H1 (cell line): ENCODE data around the gene NKTR. TPM values are rescaled to one million over a fixed set of nuclear protein-coding genes. Genes with fewer than 3 reads are reported as not detected.

ENCODE experiments used
- CTCF ChIA-PET: fragments of 300-600 bp; sonication (Branson Sonifier 250); formaldehyde crosslinking; loops from one replicate; lab custom pipeline; 2021; ENCODE audit not compliant: partially characterized antibody; lab: Charles Lee
- POLR2A ChIA-PET: fragments of 300-600 bp; sonication (Branson Sonifier 250); formaldehyde crosslinking; loops from one replicate; lab custom pipeline; 2021; ENCODE audit warnings: inconsistent platforms; ENCODE audit not compliant: partially characterized antibody; lab: Charles Lee
- DNase-seq, 2 experiments: peaks; one replicate each; pipeline versions ENCODE4 v3.0.0 to v3.0.0-alpha.2; 2010 to 2022; ENCODE audit warnings: low spot score in 2 of 2, low read depth in 1 of 2, mixed read lengths in 1 of 2
- FAIRE-seq: peaks from 2 replicates; lab custom pipeline; 2011; peaks lifted over from hg19 to GRCh38; lab: Jason Lieb, UNC
- H2AFZ ChIP-seq: 2 replicates; pipeline ENCODE4 v1.8.1; 2012; ENCODE audit warnings: low read length, inconsistent platforms
- H2AK5ac ChIP-seq: 2 replicates; pipeline ENCODE4 v1.6.1; 2013; ENCODE audit warnings: low read depth, low read length
- H2BK120ac ChIP-seq: replicated peaks from 2 replicates; pipeline ENCODE3; 2013; ENCODE audit warnings: low read depth, low read length, inconsistent platforms
- H2BK12ac ChIP-seq: 2 replicates; pipeline ENCODE4 v1.6.1; 2013; ENCODE audit warnings: low read depth, low read length
- H2BK15ac ChIP-seq: 2 replicates; pipeline ENCODE4 v1.6.1; 2013; ENCODE audit warnings: low read length
- H2BK20ac ChIP-seq: 2 replicates; pipeline ENCODE4 v1.6.1; 2013; ENCODE audit warnings: low read length
- H2BK5ac ChIP-seq: 2 replicates; pipeline ENCODE4 v1.6.1; 2013; ENCODE audit warnings: low read depth, low read length
- H3K14ac ChIP-seq: 2 replicates; pipeline ENCODE4 v1.6.1; 2013; ENCODE audit warnings: inconsistent platforms; ENCODE audit not compliant: insufficient read length
- H3K18ac ChIP-seq: 2 replicates; pipeline ENCODE4 v1.6.1; 2013; ENCODE audit warnings: low read length; ENCODE audit errors: extremely low read depth
- H3K23ac ChIP-seq: 2 replicates; pipeline ENCODE4 v1.6.1; 2013; ENCODE audit warnings: inconsistent platforms; ENCODE audit not compliant: insufficient read length
- H3K23me2 ChIP-seq: 2 replicates; pipeline ENCODE4 v1.6.1; 2013; ENCODE audit warnings: low read depth, low read length
- H3K27ac ChIP-seq: 2 replicates; pipeline ENCODE4 v1.6.1; 2011; ENCODE audit warnings: low read depth, low read length, inconsistent platforms
- H3K27me3 ChIP-seq, 4 experiments: replicated peaks in 1 of 4; 1 replicate in 1 of 4; 2 replicates in 3 of 4; pipeline versions ENCODE4 v1.6.1 to v1.8.1; 2011 to 2013; ENCODE audit warnings: low read length in 3 of 4, mild to moderate bottlenecking in 3 of 4, inconsistent platforms in 2 of 4, mixed read lengths in 2 of 4, moderate library complexity in 1 of 4; ENCODE audit not compliant: control insufficient read depth in 3 of 4, insufficient read depth in 3 of 4; ENCODE audit errors: extremely low read depth in 1 of 4
- H3K36me3 ChIP-seq, 4 experiments: 2 replicates each; pipeline versions ENCODE4 v1.6.1 to v1.8.1; 2011 to 2013; ENCODE audit warnings: mild to moderate bottlenecking in 4 of 4, low read length in 3 of 4, moderate library complexity in 2 of 4, control low read depth in 1 of 4, inconsistent platforms in 1 of 4; ENCODE audit not compliant: insufficient read depth in 4 of 4, control insufficient read depth in 2 of 4
- H3K4ac ChIP-seq: replicated peaks from 2 replicates; pipeline ENCODE3; 2013; ENCODE audit warnings: low read length, low read depth, mixed read lengths, inconsistent platforms; ENCODE audit not compliant: insufficient read length
- H3K4me1 ChIP-seq, 4 experiments: replicated peaks in 1 of 4; 1 replicate in 1 of 4; 2 replicates in 3 of 4; pipeline versions ENCODE4 v1.6.1 to v1.8.1; 2011 to 2013; ENCODE audit warnings: low read length in 3 of 4, inconsistent platforms in 2 of 4, mixed read lengths in 1 of 4; ENCODE audit not compliant: insufficient read depth in 4 of 4, control insufficient read depth in 3 of 4
- H3K4me2 ChIP-seq, 2 experiments: 2 replicates each; pipeline versions ENCODE4 v1.6.1 to v1.8.1; 2011 to 2013; ENCODE audit warnings: low read depth in 2 of 2, low read length in 2 of 2, control low read depth in 1 of 2, inconsistent platforms in 1 of 2, mild to moderate bottlenecking in 1 of 2; ENCODE audit not compliant: insufficient read depth in 1 of 2
- H3K4me3 ChIP-seq, 4 experiments: fragments of 200-600, 300-600 bp in 1 of 4; sonication (generic), shearing (Covaris generic), sonication (Bioruptor Twin) in 1 of 4; 2 replicates each; pipeline versions ENCODE4 v1.5.1 to v1.8.1; 2011 to 2016; ENCODE audit warnings: low read length in 4 of 4, low read depth in 3 of 4, control low read depth in 2 of 4, inconsistent platforms in 2 of 4, mild to moderate bottlenecking in 2 of 4, mixed read lengths in 1 of 4, moderate library complexity in 1 of 4; ENCODE audit not compliant: insufficient read depth in 2 of 4; ENCODE audit errors: extremely low read depth in 1 of 4
- H3K56ac ChIP-seq: replicated peaks from 2 replicates; pipeline ENCODE3; 2013; ENCODE audit warnings: low read depth, mild to moderate bottlenecking, mixed read lengths, low read length, inconsistent platforms; ENCODE audit not compliant: insufficient read length
- H3K79me1 ChIP-seq: 2 replicates; pipeline ENCODE4 v1.6.1; 2013; ENCODE audit warnings: low read depth, low read length, control low read depth
- H3K79me2 ChIP-seq, 2 experiments: 2 replicates each; pipeline versions ENCODE4 v1.6.1 to v1.8.1; 2012 to 2013; ENCODE audit warnings: low read length in 2 of 2, mild to moderate bottlenecking in 2 of 2, inconsistent platforms in 1 of 2; ENCODE audit not compliant: insufficient read depth in 2 of 2, control insufficient read depth in 1 of 2
- H3K9ac ChIP-seq, 4 experiments: replicated peaks in 1 of 4; 1 replicate in 1 of 4; 2 replicates in 3 of 4; pipeline versions ENCODE4 v1.6.1 to v1.8.1; 2011 to 2013; ENCODE audit warnings: low read depth in 3 of 4, low read length in 3 of 4, control low read depth in 2 of 4, mild to moderate bottlenecking in 2 of 4, moderate library complexity in 2 of 4, inconsistent platforms in 1 of 4; ENCODE audit errors: extremely low read depth in 1 of 4
- H3K9me3 ChIP-seq, 2 experiments: 2 replicates each; pipeline versions ENCODE4 v1.6.1 to v1.8.1; 2012 to 2013; ENCODE audit warnings: mild to moderate bottlenecking in 2 of 2, moderate library complexity in 2 of 2, control low read depth in 1 of 2, inconsistent platforms in 1 of 2, low read depth in 1 of 2, low read length in 1 of 2, mixed read lengths in 1 of 2; ENCODE audit not compliant: insufficient read depth in 2 of 2
- H4K20me1 ChIP-seq, 2 experiments: replicated peaks in 1 of 2; 2 replicates each; pipeline versions ENCODE3 to v1.8.1; 2011 to 2013; ENCODE audit warnings: inconsistent platforms in 2 of 2, low read length in 2 of 2, mild to moderate bottlenecking in 1 of 2; ENCODE audit not compliant: insufficient read depth in 2 of 2, control insufficient read depth in 1 of 2
- H4K5ac ChIP-seq: 2 replicates; pipeline ENCODE4 v1.6.1; 2013; ENCODE audit warnings: low read length, low read depth, mixed read lengths, inconsistent platforms; ENCODE audit not compliant: insufficient read length
- H4K8ac ChIP-seq: 2 replicates; pipeline ENCODE4 v1.8.0; 2013; ENCODE audit warnings: mild to moderate bottlenecking, moderate library complexity, low read length, inconsistent platforms; ENCODE audit not compliant: insufficient read depth; ENCODE audit errors: extremely low read depth
- H4K91ac ChIP-seq: replicated peaks from 2 replicates; pipeline ENCODE3; 2013; ENCODE audit warnings: low read length, mixed read lengths, inconsistent platforms; ENCODE audit not compliant: insufficient read length
- CBX8 ChIP-seq: fragments of 300-800, 300-1000 bp; sonication (generic); IDR thresholded peaks from 2 replicates; pipeline ENCODE4 v1.7.1; 2016; ENCODE audit warnings: low read depth, low read length, borderline replicate concordance
- CEBPB ChIP-seq: IDR thresholded peaks from 2 replicates; pipeline ENCODE4 v1.6.1; 2012; ENCODE audit warnings: low read depth, low read length
- POLR2A ChIP-seq, 2 experiments: IDR thresholded peaks; 1 replicate in 1 of 2; 2 replicates in 1 of 2; pipeline ENCODE4 v1.6.1; 2011; ENCODE audit warnings: low read depth in 2 of 2, low read length in 2 of 2, mild to moderate bottlenecking in 2 of 2; ENCODE audit errors: control extremely low read depth in 1 of 2
- RAD21 ChIP-seq, 2 experiments: IDR thresholded peaks in 1 of 2; conservative IDR thresholded peaks in 1 of 2; 2 replicates each; pipeline ENCODE4 v1.6.1; 2011; ENCODE audit warnings: low read depth in 2 of 2, low read length in 2 of 2, improper control_type of control experiment in 1 of 2, inconsistent platforms in 1 of 2, mild to moderate bottlenecking in 1 of 2, moderate library complexity in 1 of 2
- TAF1 ChIP-seq: IDR thresholded peaks from 2 replicates; pipeline ENCODE4 v1.6.1; 2011; ENCODE audit warnings: mild to moderate bottlenecking, low read depth, low read length
- WGBS, 2 experiments: shearing (Covaris generic) in 1 of 2; methylation state at CpG; one replicate each; pipeline versions ENCODE4 v1.1.6 to v1.1.7; 2013 to 2015; ENCODE audit warnings: low lambda C conversion rate in 2 of 2, mixed read lengths in 2 of 2, inconsistent platforms in 1 of 2, low coverage in 1 of 2, missing lambda C conversion rate in 1 of 2; ENCODE audit not compliant: insufficient replicate concordance in 2 of 2, insufficient coverage in 1 of 2, insufficient read length in 1 of 2; ENCODE audit errors: extremely low coverage in 1 of 2, missing lambda C conversion rate in 1 of 2; 5-methylcytosine and 5-hydroxymethylcytosine counted together
- polyA plus RNA-seq, 7 experiments: library from polyadenylated mRNA; depleted of rRNA in 3 of 7; stranded (reverse) in 5 of 7; unstranded in 2 of 7; fragments of >200 nt in 5 of 7; fragments of 200-250 nt in 2 of 7; gene quantifications; 1 replicate in 5 of 7; 2 replicates in 1 of 7; 4 replicates in 1 of 7; pipeline versions ENCODE4 v1.2.1 to v1.2.3, GENCODE V29; 2011 to 2013; ENCODE audit warnings: missing spikeins in 2 of 7, mixed read lengths in 2 of 7
- total RNA-seq: library from RNA; stranded (reverse); fragmentation: NEBNext Ultra II Directional; extraction: Animal tissue kit (Norgen Biotek cat#: 25700); gene quantifications from 2 replicates; pipeline ENCODE4 v1.2.1, GENCODE V29; 2021

Gene NKTR
- total and polyA plus RNA-seq, 2 of the 8 experiments (the other 6 are each of a cell fraction or from before 2014, with no cell fraction given) = 24.1 to 62.2 TPM

GRCh38 chr3:42696356-42697288, 96.1 kb downstream of the NKTR start:
- Histone ChIP-seq H4K20me1 (no peaks in the 10 kb centered on the region), H3K9ac (no peak overlapping the region), H3K27me3 (0 out of 7 replicates have a peak, but pooled peaks cover 0 to 2% (median 0%) of the 10 kb centered on the region in 4 experiments), H3K79me1 (no peaks in the 10 kb centered on the region), H4K8ac (no peak overlapping the region), H2BK15ac (no peak overlapping the region), H3K9me3 (no peaks in the 10 kb centered on the region), H2BK12ac (no peak overlapping the region), H2AK5ac (no peak overlapping the region), H3K18ac (no peak overlapping the region), H3K4me3 (no peak overlapping the region), H3K4ac (no peak overlapping the region), H3K23ac (no peak overlapping the region), H2AFZ (no peak overlapping the region), H3K14ac (no peak overlapping the region), H3K4me1 (peaks cover 0 to 4% (median 0%) of the 10 kb centered on the region in 4 experiments; a peak in 2 of 7 replicates), H2BK120ac (no peak overlapping the region), H3K36me3 (no peaks in the 10 kb centered on the region), H2BK5ac (no peak overlapping the region), H3K27ac (no peak overlapping the region), H3K79me2 (no peaks in the 10 kb centered on the region), H4K91ac (no peak overlapping the region), H3K23me2 (peaks cover 2% of the 10 kb centered on the region; the same call in 1 of the 2 replicates), H3K4me2 (no peak overlapping the region), H3K56ac (no peak overlapping the region), H4K5ac (no peak overlapping the region), H2BK20ac (no peak overlapping the region)
- POLR2A ChIA-PET = interaction anchor here (1.1 kb wide), 1 partner anchor 40 kb away, joined by 3 read pairs; no protein-coding TSS in a partner anchor
- no peak for FAIRE-seq
- peak in 1 of 2 experiments; percentile 14 for DNase-seq
- WGBS, 2 experiments = 90% methylated on average over 19 of the region's 19 CpGs; no CpG with 5 or more reads in 1 of the 2 experiments
- CTCF ChIA-PET = interaction anchor here (0.6 to 1.2 kb wide), 3 partner anchors 48 to 639 kb away, joined by 3 read pairs; no protein-coding TSS in a partner anchor
- TF ChIP-seq TAF1 = no peak
- TF ChIP-seq POLR2A (IDR thresholded peaks at IDR 0.05; ENCODE audit: control extremely low read depth in 1 of 2, low read depth in 2 of 2, low read length in 2 of 2) = no peak
- no peak for TF ChIP-seq CEBPB
- no peak for TF ChIP-seq CBX8
- TF ChIP-seq RAD21 (IDR thresholded peaks at IDR 0.05 in 1 of 2, conservative IDR thresholded peaks at IDR 0.05 in 1 of 2; ENCODE audit: low read depth in 2 of 2, low read length in 2 of 2) = no peak
